ENCODE results near the gene BANK1. TPM values are rescaled to one million over a fixed set of nuclear protein-coding genes. Genes with fewer than 3 reads are reported as not detected.

Gene BANK1
- polyA plus RNA-seq, 6 donors from 2014 or later: 473 to 679 (median 597) TPM

GRCh38 chr4:101825953-101826352 lies 35.4 kb downstream of the BANK1 start:
- Mint-ChIP-seq H3K27ac (peak overlapping the region in 4 of 6 donors; percentile 22 to 80 (median 39)), H3K27me3 (no peaks in the 10 kb centered on the region), H3K9me3 (peaks cover 5 to 14% (median 9%) of the 10 kb centered on the region in 7 donors), H3K4me3 (peak overlapping the region in 4 of 8 donors; percentile 1 to 45 (median 24)), H3K4me1 (peaks cover 48 to 73% (median 65%) of the 10 kb centered on the region in 3 donors), H3K36me3 (peaks cover 22 to 29% of the 10 kb centered on the region in 2 donors)
- DNase-seq (no peak), ATAC-seq (ENCODE audit: low read depth in 2 of 2) (peak; percentile 57 to 70)

- Mint-ChIP-seq H3K27me3 (no peaks in the 10 kb centered on the region), H3K9me3 (no peaks in the 10 kb centered on the region), H3K4me1 (peaks cover 57 to 77% (median 71%) of the 10 kb centered on the region in 3 donors), H3K4me3 (peak overlapping the region; percentile 37 to 85 (median 68)), H3K36me3 (peaks cover 45 to 49% of the 10 kb centered on the region in 2 donors), H3K27ac (peak overlapping the region; percentile 43 to 90 (median 84))
- ATAC-seq (ENCODE audit: low read depth in 2 of 2) (no peak), DNase-seq (no peak)
These were observed 41.3 kb downstream of the BANK1 start for GRCh38 chr4:101831816-101832215.

- DNase-seq: no peak
- no peaks in the 10 kb centered on the region for H3K27me3 Mint-ChIP-seq
- H3K36me3 Mint-ChIP-seq: peaks cover 51 to 53% of the 10 kb centered on the region in 2 donors
- H3K4me3 Mint-ChIP-seq: peak overlapping the region; percentile 30 to 85 (median 70)
- ATAC-seq (ENCODE audit: low read depth in 2 of 2): peak; percentile 34 to 37
- H3K9me3 Mint-ChIP-seq: no peaks in the 10 kb centered on the region
- peak overlapping the region; percentile 71 to 95 (median 84) for H3K27ac Mint-ChIP-seq
- H3K4me1 Mint-ChIP-seq: peaks cover 62 to 84% (median 76%) of the 10 kb centered on the region in 3 donors
These were observed 43.0 kb downstream of the BANK1 start for GRCh38 chr4:101833480-101833879.

GRCh38 chr4:101835121-101835904 lies 44.8 kb downstream of the BANK1 start:
- H3K27ac Mint-ChIP-seq: peak overlapping the region; percentile 67 to 95 (median 90)
- ATAC-seq (ENCODE audit: low read depth in 2 of 2): no peak

GRCh38 chr4:101843054-101843453 lies 52.5 kb downstream of the BANK1 start:
- Mint-ChIP-seq H3K36me3 (peaks cover 36 to 43% of the 10 kb centered on the region in 2 donors), H3K27ac (peak overlapping the region; percentile 1 to 86 (median 59)), H3K9me3 (peaks cover 0 to 23% (median 8%) of the 10 kb centered on the region in 7 donors), H3K4me1 (peaks cover 40 to 68% (median 57%) of the 10 kb centered on the region in 3 donors), H3K27me3 (no peaks in the 10 kb centered on the region), H3K4me3 (peak overlapping the region in 7 of 8 donors; percentile 25 to 77 (median 36))
- DNase-seq: peak; percentile 32
- peak; percentile 92 to 94 for ATAC-seq (ENCODE audit: low read depth in 2 of 2)

More at GRCh38 chr4:101835121-101835904, 44.8 kb downstream of the BANK1 start:
- Mint-ChIP-seq H3K27me3 (no peaks in the 10 kb centered on the region), H3K4me3 (peak overlapping the region in 7 of 8 donors; percentile 5 to 84 (median 42)), H3K9me3 (peaks cover 0 to 4% (median 0%) of the 10 kb centered on the region in 7 donors), H3K4me1 (peaks cover 64 to 83% (median 79%) of the 10 kb centered on the region in 3 donors), H3K36me3 (peaks cover 58 to 62% of the 10 kb centered on the region in 2 donors)
- no peak for DNase-seq

GRCh38 chr4:101846550-101846949 lies 56.0 kb downstream of the BANK1 start:
- Mint-ChIP-seq H3K27ac (peak overlapping the region; percentile 16 to 89 (median 68)), H3K9me3 (peaks cover 0 to 22% (median 5%) of the 10 kb centered on the region in 7 donors), H3K27me3 (no peaks in the 10 kb centered on the region), H3K36me3 (peaks cover 42 to 46% of the 10 kb centered on the region in 2 donors), H3K4me1 (peaks cover 57 to 83% (median 69%) of the 10 kb centered on the region in 3 donors), H3K4me3 (peak overlapping the region in 2 of 8 donors; percentile 2 to 51)
- no peak for DNase-seq
- ATAC-seq (ENCODE audit: low read depth in 2 of 2): no peak

GRCh38 chr4:101850698-101851097 lies 60.2 kb downstream of the BANK1 start:
- H3K4me3 Mint-ChIP-seq: peak overlapping the region in 7 of 8 donors; percentile 10 to 86 (median 56)
- H3K27ac Mint-ChIP-seq: peak overlapping the region; percentile 55 to 98 (median 90)
- DNase-seq (no peak), ATAC-seq (ENCODE audit: low read depth in 2 of 2) (peak; percentile 60)
- peaks cover 42 to 46% of the 10 kb centered on the region in 2 donors for H3K36me3 Mint-ChIP-seq
- peaks cover 0 to 22% (median 5%) of the 10 kb centered on the region in 7 donors for H3K9me3 Mint-ChIP-seq
- no peaks in the 10 kb centered on the region for H3K27me3 Mint-ChIP-seq
- H3K4me1 Mint-ChIP-seq: peaks cover 63 to 84% (median 75%) of the 10 kb centered on the region in 3 donors

GRCh38 chr4:101851672-101852071 lies 61.1 kb downstream of the BANK1 start:
- Mint-ChIP-seq H3K4me3 (peak overlapping the region; percentile 24 to 69 (median 56)), H3K27me3 (no peaks in the 10 kb centered on the region)
- peak; percentile 52 to 54 for ATAC-seq (ENCODE audit: low read depth in 2 of 2)

GRCh38 chr4:101853028-101853427 lies 62.5 kb downstream of the BANK1 start:
- Mint-ChIP-seq H3K27ac (peak overlapping the region; percentile 9 to 93 (median 86)), H3K4me1 (peaks cover 65 to 88% (median 77%) of the 10 kb centered on the region in 3 donors), H3K27me3 (no peaks in the 10 kb centered on the region), H3K9me3 (peaks cover 0 to 3% (median 0%) of the 10 kb centered on the region in 7 donors), H3K4me3 (peak overlapping the region; percentile 23 to 83 (median 67)), H3K36me3 (peaks cover 43 to 45% of the 10 kb centered on the region in 2 donors)
- no peak for DNase-seq
- peak; percentile 52 to 54 for ATAC-seq (ENCODE audit: low read depth in 2 of 2)

More at GRCh38 chr4:101851672-101852071, 61.1 kb downstream of the BANK1 start:
- H3K27ac Mint-ChIP-seq: peak overlapping the region; percentile 55 to 98 (median 90)
- no peak for DNase-seq
- H3K4me1 Mint-ChIP-seq: peaks cover 66 to 88% (median 77%) of the 10 kb centered on the region in 3 donors
- peaks cover 45 to 47% of the 10 kb centered on the region in 2 donors for H3K36me3 Mint-ChIP-seq
- peaks cover 0 to 16% (median 3%) of the 10 kb centered on the region in 7 donors for H3K9me3 Mint-ChIP-seq

GRCh38 chr4:101853691-101854090 lies 63.2 kb downstream of the BANK1 start:
- no peak for ATAC-seq (ENCODE audit: low read depth in 2 of 2)

GRCh38 chr4:101855239-101855638 lies 64.7 kb downstream of the BANK1 start:
- Mint-ChIP-seq H3K4me1 (peaks cover 62 to 88% (median 78%) of the 10 kb centered on the region in 3 donors), H3K27ac (peak overlapping the region in 4 of 6 donors; percentile 32 to 90 (median 60)), H3K36me3 (peaks cover 43 to 55% of the 10 kb centered on the region in 2 donors), H3K27me3 (no peaks in the 10 kb centered on the region), H3K9me3 (peaks cover 0 to 4% (median 0%) of the 10 kb centered on the region in 7 donors), H3K4me3 (peak overlapping the region in 5 of 8 donors; percentile 35 to 77 (median 56))
- DNase-seq (no peak), ATAC-seq (ENCODE audit: low read depth in 2 of 2) (no peak)

More at GRCh38 chr4:101853691-101854090, 63.2 kb downstream of the BANK1 start:
- H3K27me3 Mint-ChIP-seq: no peaks in the 10 kb centered on the region
- peaks cover 64 to 88% (median 79%) of the 10 kb centered on the region in 3 donors for H3K4me1 Mint-ChIP-seq
- H3K9me3 Mint-ChIP-seq: no peaks in the 10 kb centered on the region
- DNase-seq: no peak
- peak overlapping the region; percentile 53 to 93 (median 88) for H3K27ac Mint-ChIP-seq
- H3K36me3 Mint-ChIP-seq: peaks cover 43 to 47% of the 10 kb centered on the region in 2 donors
- peak overlapping the region; percentile 23 to 83 (median 67) for H3K4me3 Mint-ChIP-seq

- peak; percentile 38 for DNase-seq
- peaks cover 47 to 63% of the 10 kb centered on the region in 2 donors for H3K36me3 Mint-ChIP-seq
- peaks cover 0 to 4% (median 1%) of the 10 kb centered on the region in 7 donors for H3K9me3 Mint-ChIP-seq
- H3K27me3 Mint-ChIP-seq: no peaks in the 10 kb centered on the region
- H3K4me3 Mint-ChIP-seq: peak overlapping the region; percentile 51 to 89 (median 61)
- H3K27ac Mint-ChIP-seq: peak overlapping the region; percentile 82 to 93 (median 89)
- ATAC-seq (ENCODE audit: low read depth in 2 of 2): peak; percentile 69 to 72
- peaks cover 63 to 88% (median 78%) of the 10 kb centered on the region in 3 donors for H3K4me1 Mint-ChIP-seq
These were observed 65.6 kb downstream of the BANK1 start for GRCh38 chr4:101856149-101856548.

GRCh38 chr4:101857176-101857575 lies 66.6 kb downstream of the BANK1 start:
- peak overlapping the region in 6 of 8 donors; percentile 16 to 89 (median 75) for H3K4me3 Mint-ChIP-seq

More at GRCh38 chr4:101857176-101857575, 66.6 kb downstream of the BANK1 start:
- Mint-ChIP-seq H3K36me3 (peaks cover 56 to 69% of the 10 kb centered on the region in 2 donors), H3K9me3 (peaks cover 0 to 4% (median 3%) of the 10 kb centered on the region in 7 donors), H3K27ac (peak overlapping the region; percentile 72 to 93 (median 87)), H3K27me3 (no peaks in the 10 kb centered on the region), H3K4me1 (peaks cover 63 to 89% (median 79%) of the 10 kb centered on the region in 3 donors)
- DNase-seq (no peak), ATAC-seq (ENCODE audit: low read depth in 2 of 2) (no peak)
